Body of pancreas (tissue), 4 donors: ENCODE results near the gene GPT2. TPM values are rescaled to one million over a fixed set of nuclear protein-coding genes. Genes with fewer than 3 reads are reported as not detected.

Experiments used
- ATAC-seq: fragments of 150-250 bp; one replicate; pipeline ENCODE4 v1.9.1; 2016
- DNase-seq, 4 donors: peaks; one replicate each; pipeline ENCODE4 v3.0.0-alpha.2; 2019
- H3K27ac ChIP-seq, 4 donors: fragments of 200-600 bp; sonication (generic); 1 replicate in 3 of 4; 2 replicates in 1 of 4; pipeline versions ENCODE4 v1.5.1 to v1.6.1; 2016 to 2019; ENCODE audit warnings: mild to moderate bottlenecking in 1 of 4, mixed read lengths in 1 of 4, moderate library complexity in 1 of 4
- H3K27me3 ChIP-seq, 2 donors: fragments of 200-600 bp; sonication (generic); one replicate each; pipeline ENCODE4 v1.6.0; 2016; ENCODE audit warnings: mild to moderate bottlenecking in 1 of 2
- H3K36me3 ChIP-seq, 2 donors: fragments of 200-600 bp; sonication (generic); replicated peaks in 1 of 2; 2 replicates each; pipeline ENCODE4 v1.5.1; 2016; ENCODE audit warnings: low read depth in 2 of 2; ENCODE audit not compliant: insufficient read depth in 1 of 2
- H3K4me1 ChIP-seq: fragments of 200-600 bp; sonication (generic); one replicate; pipeline ENCODE4 v1.6.0; 2016
- H3K4me3 ChIP-seq, 2 donors: fragments of 200-600 bp; sonication (generic); 1 replicate in 1 of 2; 2 replicates in 1 of 2; pipeline ENCODE4 v1.5.1; 2016 to 2019
- H3K9me3 ChIP-seq, 3 donors: fragments of 200-600 bp; sonication (generic); 1 replicate in 2 of 3; 2 replicates in 1 of 3; pipeline ENCODE4 v1.5.1; 2016
- CTCF ChIP-seq, 7 experiments: fragments of 450-650 bp in 4 of 7; fragments of 200-600 bp in 3 of 7; sonication (generic) in 3 of 7; IDR thresholded peaks; one replicate each; pipeline ENCODE4 v1.5.1; 2016 to 2019; ENCODE audit warnings: antibody characterized with exemption in 7 of 7
- POLR2A ChIP-seq, 3 donors: fragments of 450-650 bp; IDR thresholded peaks; one replicate each; pipeline ENCODE4 v1.6.1; 2016; ENCODE audit warnings: antibody characterized with exemption in 3 of 3, mild to moderate bottlenecking in 2 of 3
- WGBS, 2 donors: methylation state at CpG; one replicate each; pipeline ENCODE4 v1.1.5; 2017; 5-methylcytosine and 5-hydroxymethylcytosine counted together
- intact Hi-C: fragments of 100-400 bp; cut with DNase I; formaldehyde crosslinking; loops from one replicate; pipeline ENCODE4 v1.15.1; 2023
- total RNA-seq, 2 donors: library from RNA; depleted of rRNA; stranded (reverse); fragments of >200 nt; gene quantifications; one replicate each; pipeline ENCODE4 v1.1.0, GENCODE V29; 2016

GPT2 gene
- total RNA-seq, 2 donors from 2014 or later = 52.1 to 83.1 TPM

DNA sequence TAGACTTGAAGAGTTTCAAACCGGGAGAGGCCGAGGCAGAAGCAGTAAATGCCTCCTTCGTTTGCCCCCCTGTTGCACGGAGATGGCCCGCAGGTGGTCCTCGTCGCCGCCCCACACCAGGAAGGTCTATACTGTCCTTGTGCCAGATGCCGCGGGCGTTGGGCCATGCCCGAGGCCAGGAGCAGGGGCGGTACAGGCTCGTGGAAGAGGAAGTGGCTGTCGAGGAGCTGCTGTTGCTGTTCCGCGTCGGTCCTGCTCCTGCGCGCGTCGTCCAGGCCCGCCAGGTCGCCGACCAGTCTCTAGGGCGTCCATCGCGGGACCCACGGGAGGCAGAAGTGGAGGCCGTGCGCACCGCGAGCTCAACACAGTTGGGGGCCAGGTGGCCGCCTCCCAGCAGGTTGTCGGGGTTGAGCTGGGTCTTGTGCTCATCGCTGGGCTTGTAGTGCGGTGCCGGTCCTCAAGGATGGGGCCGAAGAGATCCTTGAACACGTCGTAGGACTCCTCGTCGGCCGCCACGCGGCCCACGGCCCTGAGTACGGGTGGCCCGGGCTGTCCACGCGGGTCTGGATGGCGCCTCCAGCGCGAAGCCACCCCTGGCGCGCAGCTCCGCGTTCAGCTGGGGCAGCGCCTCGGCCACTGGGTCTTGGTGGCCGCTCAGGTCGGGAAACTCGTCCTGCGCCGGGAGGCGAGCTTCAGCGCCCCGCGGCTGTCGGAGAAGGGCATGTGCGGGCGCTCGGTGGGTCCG, 40.1 kb upstream of the GPT2 start:
- intact Hi-C loops = loop anchor here (10.0 kb wide), 1 partner anchor 171 kb away; no protein-coding TSS in a partner anchor
- H3K27ac ChIP-seq = no peak overlapping the region
- H3K9me3 ChIP-seq = no peaks in the 10 kb centered on the region
- DNase-seq (no peak), ATAC-seq (no peak)
- H3K36me3 ChIP-seq = no peaks in the 10 kb centered on the region
- no peaks in the 10 kb centered on the region for H3K27me3 ChIP-seq
- WGBS, 2 donors = 30 to 41% methylated on average over 15 to 71 of the region's 74 CpGs
- TF ChIP-seq CTCF (IDR thresholded peaks at IDR 0.05) (no peak), POLR2A (IDR thresholded peaks at IDR 0.05) (no peak)
- no peaks in the 10 kb centered on the region for H3K4me1 ChIP-seq
- no peak overlapping the region for H3K4me3 ChIP-seq

DNA sequence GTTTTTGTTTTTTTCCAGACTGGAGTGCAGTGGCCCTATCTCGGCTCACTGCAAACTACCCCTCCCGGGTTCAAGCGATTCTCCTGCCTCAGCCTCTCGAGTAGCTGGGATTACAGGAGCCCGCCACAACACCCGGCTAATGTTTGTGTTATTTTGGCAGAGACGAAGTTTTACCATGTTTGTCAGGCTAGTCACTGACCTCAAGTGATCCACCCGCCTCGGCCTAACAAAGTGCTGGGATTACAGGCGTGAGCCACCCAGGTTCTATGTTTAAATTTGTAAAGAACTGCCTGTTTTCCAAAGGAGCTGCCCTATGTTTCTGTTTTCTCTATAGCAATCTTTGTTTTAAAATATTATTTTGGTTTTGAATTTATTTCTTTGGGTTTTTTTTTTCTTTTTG, 39.4 kb upstream of the GPT2 start:
- TF ChIP-seq CTCF (IDR thresholded peaks at IDR 0.05) (no peak), POLR2A (IDR thresholded peaks at IDR 0.05) (no peak)
- no peak overlapping the region for H3K27ac ChIP-seq
- H3K36me3 ChIP-seq = no peaks in the 10 kb centered on the region
- WGBS, 2 donors = 84 to 85% methylated on average over 10 of the region's 10 CpGs
- no peaks in the 10 kb centered on the region for H3K27me3 ChIP-seq
- no peak for DNase-seq
- intact Hi-C loops = loop anchor here (10.0 kb wide), 1 partner anchor 170 kb away; no protein-coding TSS in a partner anchor
- H3K4me3 ChIP-seq = no peak overlapping the region
- H3K9me3 ChIP-seq = no peaks in the 10 kb centered on the region
- no peaks in the 10 kb centered on the region for H3K4me1 ChIP-seq
- no peak for ATAC-seq

DNA sequence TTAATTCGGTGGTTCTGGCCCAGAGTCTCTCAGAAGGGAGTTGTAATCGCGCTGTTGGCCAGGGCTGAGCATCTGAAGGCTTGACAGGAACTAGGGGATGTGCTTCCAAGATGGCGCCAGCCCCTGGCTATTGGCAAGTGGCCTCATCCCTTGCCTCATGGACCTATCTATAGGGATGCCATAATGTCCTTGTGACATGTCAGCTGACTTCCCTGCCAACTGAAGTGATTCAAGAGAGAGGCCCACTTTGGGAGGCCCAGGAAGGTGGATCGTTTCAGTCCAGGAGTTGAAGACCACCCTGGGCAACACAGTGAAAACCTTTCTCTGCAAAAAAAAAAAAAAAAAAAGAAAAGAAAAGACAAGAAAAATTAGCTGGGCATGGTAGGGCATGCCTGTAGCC, 38.2 kb upstream of the GPT2 start:
- intact Hi-C loops = loop anchor here (10.0 kb wide), 1 partner anchor 169 kb away; no protein-coding TSS in a partner anchor
- H3K36me3 ChIP-seq = no peaks in the 10 kb centered on the region
- no peak overlapping the region for H3K4me3 ChIP-seq
- H3K27me3 ChIP-seq = no peaks in the 10 kb centered on the region
- ATAC-seq (no peak), DNase-seq (no peak)
- H3K9me3 ChIP-seq = no peaks in the 10 kb centered on the region
- no peak for TF ChIP-seq CTCF (IDR thresholded peaks at IDR 0.05)
- TF ChIP-seq POLR2A (IDR thresholded peaks at IDR 0.05) = no peak
- H3K4me1 ChIP-seq = no peaks in the 10 kb centered on the region
- WGBS, 2 donors = 89 to 91% methylated on average over 5 of the region's 5 CpGs
- no peak overlapping the region for H3K27ac ChIP-seq

DNA sequence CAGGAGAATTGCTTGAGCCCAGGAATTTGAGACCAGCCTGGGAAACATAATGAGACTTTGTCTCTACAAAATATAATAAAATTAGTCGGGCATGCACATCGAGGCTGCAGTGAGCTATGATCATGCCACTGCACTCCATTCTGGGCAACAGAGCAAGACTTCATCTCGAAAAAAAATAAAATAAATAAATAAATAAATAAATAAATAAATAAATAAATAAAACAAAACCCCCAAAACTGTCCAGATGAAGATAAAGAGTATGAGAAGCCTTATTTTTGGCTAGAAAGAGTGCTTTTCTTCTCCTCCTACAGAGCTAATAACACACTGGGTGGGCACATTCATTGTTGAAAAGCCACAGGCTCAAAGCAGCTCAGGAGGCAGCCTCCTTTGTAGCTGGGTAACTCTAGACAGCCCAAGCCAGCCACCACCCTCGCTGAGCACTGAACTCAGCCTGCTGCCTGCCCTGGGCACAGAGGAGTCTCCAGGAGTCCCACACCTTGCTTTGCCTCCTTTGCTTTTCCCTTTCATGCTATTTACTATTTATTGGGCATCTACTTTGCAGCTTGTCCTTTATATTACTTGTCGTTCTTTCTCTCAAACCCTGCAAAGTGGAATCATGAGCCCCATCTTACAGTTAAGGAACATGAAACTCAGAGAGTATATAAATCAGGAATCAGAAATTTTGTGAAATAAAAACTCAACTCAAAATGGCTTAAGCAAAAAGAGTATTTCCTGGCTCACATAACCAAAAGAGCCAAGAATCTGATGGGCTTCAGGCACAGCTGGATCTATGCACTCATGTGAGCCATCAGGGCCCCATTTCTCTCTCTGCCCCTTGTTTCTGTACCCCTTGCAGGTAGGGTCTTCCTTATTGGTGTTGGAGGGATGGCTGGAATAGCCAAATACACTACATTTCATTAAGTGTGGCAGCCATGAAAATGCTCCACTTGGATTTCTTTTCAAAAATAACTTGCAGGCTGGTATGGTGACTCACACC, 35.1 kb upstream of the GPT2 start:
- Histone ChIP-seq H3K9me3 (no peaks in the 10 kb centered on the region), H3K36me3 (no peaks in the 10 kb centered on the region), H3K27ac (no peak overlapping the region), H3K4me1 (peaks cover 2% of the 10 kb centered on the region), H3K4me3 (no peak overlapping the region), H3K27me3 (no peaks in the 10 kb centered on the region)
- intact Hi-C loops = loop anchor here (10.0 kb wide), 1 partner anchor 166 kb away; no protein-coding TSS in a partner anchor
- no peak for DNase-seq
- WGBS, 2 donors = 70 to 74% methylated on average over 5 of the region's 5 CpGs
- TF ChIP-seq POLR2A (IDR thresholded peaks at IDR 0.05) (no peak), CTCF (IDR thresholded peaks at IDR 0.05) (no peak)
- no peak for ATAC-seq
